Measurements from ENCODE around the gene BSDC1. TPM values are rescaled to one million over a fixed set of nuclear protein-coding genes. Genes with fewer than 3 reads are reported as not detected.

Gene BSDC1
- polyA plus RNA-seq, 1 donor from 2014 or later: 158 TPM

DNA sequence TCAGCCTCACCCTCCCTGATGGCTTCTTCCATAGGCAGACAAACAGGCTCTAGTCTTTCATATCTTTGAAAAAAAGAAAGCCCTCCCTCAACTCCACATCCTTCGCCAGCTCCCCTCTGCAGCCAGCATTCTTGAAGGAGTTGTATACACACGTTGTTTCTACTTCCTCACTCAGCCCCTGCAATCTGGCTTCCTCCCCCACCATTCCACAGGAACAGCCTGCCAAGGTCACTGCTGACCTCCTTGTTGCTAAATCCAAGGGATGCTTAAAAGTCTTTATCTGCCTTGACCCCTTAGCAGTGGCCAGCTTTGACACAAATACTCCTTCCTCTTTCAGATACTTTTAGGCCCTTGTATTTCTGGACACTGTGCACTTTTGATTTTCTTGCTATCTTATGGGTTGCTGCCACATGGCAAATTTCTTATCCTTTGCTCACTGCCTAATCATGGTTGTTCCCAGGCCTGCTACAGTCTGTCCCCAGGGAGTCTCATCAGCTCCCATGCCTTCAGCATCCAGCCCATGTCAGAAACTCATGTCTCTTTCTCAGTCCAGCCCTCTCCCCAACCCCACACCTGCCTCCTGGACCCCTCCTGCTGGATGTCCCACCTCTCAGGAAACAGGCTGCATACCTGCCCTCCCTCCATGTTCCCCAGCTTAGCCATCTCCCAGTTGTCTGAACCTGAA lies 40.2 kb downstream of the BSDC1 start:
- no peaks in the 10 kb centered on the region for H3K9me3 ChIP-seq (ENCODE audit: low read length)
- H3K4me3 ChIP-seq (ENCODE audit: low read length): no peak overlapping the region
- H3K27me3 ChIP-seq (ENCODE audit: insufficient read depth, low read depth, low read length): no peaks in the 10 kb centered on the region
- no peak overlapping the region for H2AFZ ChIP-seq (ENCODE audit: low read depth, low read length)
- H3K9me2 ChIP-seq (ENCODE audit: insufficient read depth, low read length): no peaks in the 10 kb centered on the region
- no peaks in the 10 kb centered on the region for H3F3A ChIP-seq (ENCODE audit: insufficient read depth, low read length, poor library complexity, severe bottlenecking)
- no peaks in the 10 kb centered on the region for H3K36me3 ChIP-seq (ENCODE audit: insufficient read depth, low read length)
- no peaks in the 10 kb centered on the region for H3K79me2 ChIP-seq (replicated peaks; ENCODE audit: insufficient read depth, low read length)
- H4K20me1 ChIP-seq (ENCODE audit: insufficient read depth): no peaks in the 10 kb centered on the region
- H3K4me2 ChIP-seq (ENCODE audit: low read length): no peak overlapping the region
- H3K9ac ChIP-seq (ENCODE audit: low read length): no peak overlapping the region
- TF ChIP-seq, protein P1, sequence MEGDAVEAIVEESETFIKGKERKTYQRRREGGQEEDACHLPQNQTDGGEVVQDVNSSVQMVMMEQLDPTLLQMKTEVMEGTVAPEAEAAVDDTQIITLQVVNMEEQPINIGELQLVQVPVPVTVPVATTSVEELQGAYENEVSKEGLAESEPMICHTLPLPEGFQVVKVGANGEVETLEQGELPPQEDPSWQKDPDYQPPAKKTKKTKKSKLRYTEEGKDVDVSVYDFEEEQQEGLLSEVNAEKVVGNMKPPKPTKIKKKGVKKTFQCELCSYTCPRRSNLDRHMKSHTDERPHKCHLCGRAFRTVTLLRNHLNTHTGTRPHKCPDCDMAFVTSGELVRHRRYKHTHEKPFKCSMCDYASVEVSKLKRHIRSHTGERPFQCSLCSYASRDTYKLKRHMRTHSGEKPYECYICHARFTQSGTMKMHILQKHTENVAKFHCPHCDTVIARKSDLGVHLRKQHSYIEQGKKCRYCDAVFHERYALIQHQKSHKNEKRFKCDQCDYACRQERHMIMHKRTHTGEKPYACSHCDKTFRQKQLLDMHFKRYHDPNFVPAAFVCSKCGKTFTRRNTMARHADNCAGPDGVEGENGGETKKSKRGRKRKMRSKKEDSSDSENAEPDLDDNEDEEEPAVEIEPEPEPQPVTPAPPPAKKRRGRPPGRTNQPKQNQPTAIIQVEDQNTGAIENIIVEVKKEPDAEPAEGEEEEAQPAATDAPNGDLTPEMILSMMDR (IDR thresholded peaks at IDR 0.05; ENCODE audit: poor library complexity, severe bottlenecking): no peak
- no peak for TF ChIP-seq POLR2AphosphoS5 (IDR thresholded peaks at IDR 0.05)
- TF ChIP-seq SMC3 (conservative IDR thresholded peaks at IDR 0.05; ENCODE audit: poor library complexity): no peak
- TF ChIP-seq EZH2 (IDR thresholded peaks at IDR 0.05; ENCODE audit: borderline replicate concordance, insufficient read depth, low read length, poor library complexity, severe bottlenecking): no peak
- TF ChIP-seq REST (IDR thresholded peaks at IDR 0.05; ENCODE audit: borderline replicate concordance): no peak
- no peak for TF ChIP-seq TAF1 (IDR thresholded peaks at IDR 0.05; ENCODE audit: low read depth)
- no peak for TF ChIP-seq MXI1 (conservative IDR thresholded peaks at IDR 0.05; ENCODE audit: poor library complexity, severe bottlenecking)
- no peak for TF ChIP-seq RAD21 (conservative IDR thresholded peaks at IDR 0.05)
- TF ChIP-seq EP300 (conservative IDR thresholded peaks at IDR 0.05; ENCODE audit: poor library complexity, severe bottlenecking): no peak
- no peak overlapping the region for H3K27ac ChIP-seq (ENCODE audit: low read length)

DNA sequence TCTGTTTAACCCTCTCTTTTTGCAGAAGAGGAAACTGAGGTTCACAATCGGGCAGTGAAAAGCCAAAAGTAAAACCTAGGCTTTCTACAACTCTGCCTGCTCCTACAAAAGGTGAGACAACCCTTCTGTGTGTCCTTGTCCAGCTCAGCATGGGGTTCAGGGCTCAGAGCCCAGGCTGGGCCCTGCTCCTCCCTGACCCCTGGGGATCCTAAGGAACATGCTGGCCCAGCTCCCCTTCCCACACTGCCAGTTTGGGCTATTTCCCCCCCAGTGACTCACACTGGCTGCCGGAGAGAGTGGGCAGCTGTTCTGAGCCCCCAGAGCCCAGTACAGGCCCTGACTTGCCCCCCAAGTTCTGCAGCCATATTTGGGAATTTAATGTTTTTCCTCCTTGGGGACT lies 40.8 kb downstream of the BSDC1 start:
- H3K9me2 ChIP-seq (ENCODE audit: insufficient read depth, low read length): no peaks in the 10 kb centered on the region
- TF ChIP-seq TAF1 (IDR thresholded peaks at IDR 0.05; ENCODE audit: low read depth) (no peak), MXI1 (conservative IDR thresholded peaks at IDR 0.05; ENCODE audit: poor library complexity, severe bottlenecking) (no peak), REST (IDR thresholded peaks at IDR 0.05; ENCODE audit: borderline replicate concordance) (no peak), RAD21 (conservative IDR thresholded peaks at IDR 0.05) (no peak), SMC3 (conservative IDR thresholded peaks at IDR 0.05; ENCODE audit: poor library complexity) (no peak), EZH2 (IDR thresholded peaks at IDR 0.05; ENCODE audit: borderline replicate concordance, insufficient read depth, low read length, poor library complexity, severe bottlenecking) (no peak), POLR2AphosphoS5 (IDR thresholded peaks at IDR 0.05) (no peak), EP300 (conservative IDR thresholded peaks at IDR 0.05; ENCODE audit: poor library complexity, severe bottlenecking) (no peak)
- TF ChIP-seq, protein P1 (IDR thresholded peaks at IDR 0.05; ENCODE audit: poor library complexity, severe bottlenecking): no peak
- H3K27ac ChIP-seq (ENCODE audit: low read length): no peak overlapping the region
- no peak overlapping the region for H3K9ac ChIP-seq (ENCODE audit: low read length)
- no peaks in the 10 kb centered on the region for H4K20me1 ChIP-seq (ENCODE audit: insufficient read depth)
- H3K27me3 ChIP-seq (ENCODE audit: insufficient read depth, low read depth, low read length): no peaks in the 10 kb centered on the region
- no peaks in the 10 kb centered on the region for H3K9me3 ChIP-seq (ENCODE audit: low read length)
- no peak overlapping the region for H2AFZ ChIP-seq (ENCODE audit: low read depth, low read length)
- no peak overlapping the region for H3K4me3 ChIP-seq (ENCODE audit: low read length)
- H3K36me3 ChIP-seq (ENCODE audit: insufficient read depth, low read length): no peaks in the 10 kb centered on the region
- H3K4me2 ChIP-seq (ENCODE audit: low read length): no peak overlapping the region
- H3K79me2 ChIP-seq (replicated peaks; ENCODE audit: insufficient read depth, low read length): no peaks in the 10 kb centered on the region
- H3F3A ChIP-seq (ENCODE audit: insufficient read depth, low read length, poor library complexity, severe bottlenecking): no peaks in the 10 kb centered on the region
